HEK293T (cell line): ENCODE measurements around the gene MORC4.

Experiments used
- CTCF ChIA-PET: fragments of 350-600 bp; formaldehyde crosslinking; extraction: SDS; loops from one replicate; lab custom pipeline; 2021; ENCODE audit warnings: antibody characterized with exemption, inconsistent platforms; lab: Yijun Ruan, JAX
- POLR2A ChIA-PET: fragments of 350-600 bp; formaldehyde crosslinking; extraction: SDS; loops from one replicate; lab custom pipeline; 2020; ENCODE audit warnings: antibody characterized with exemption, inconsistent platforms; lab: Yijun Ruan, JAX
- DNase-seq: peaks from one replicate; pipeline ENCODE4 v3.0.0; 2012; ENCODE audit warnings: mixed read lengths; ENCODE audit errors: extremely low spot score
- ARNT ChIP-seq: fragments of 450-650 bp; IDR thresholded peaks from 2 replicates; pipeline ENCODE4 v1.6.1; 2017; ENCODE audit warnings: mild to moderate bottlenecking
- BHLHE40 ChIP-seq: fragments of 450-650 bp; IDR thresholded peaks from 2 replicates; pipeline ENCODE4 v1.6.1; 2016; ENCODE audit warnings: mild to moderate bottlenecking, moderate library complexity, borderline replicate concordance
- CTBP1 ChIP-seq: fragments of 450-650 bp; IDR thresholded peaks from 2 replicates; pipeline ENCODE4 v1.6.1; 2016; ENCODE audit warnings: borderline replicate concordance
- ELF4 ChIP-seq: fragments of 450-650 bp; IDR thresholded peaks from 2 replicates; pipeline ENCODE4 v1.6.1; 2017; ENCODE audit warnings: antibody characterized with exemption
- FOXA1 ChIP-seq: fragments of 450-650 bp; IDR thresholded peaks from 2 replicates; pipeline ENCODE4 v1.6.1; 2016; ENCODE audit warnings: mild to moderate bottlenecking
- FOXK2 ChIP-seq: fragments of 450-650 bp; IDR thresholded peaks from 2 replicates; pipeline ENCODE4 v1.6.1; 2016; ENCODE audit warnings: mild to moderate bottlenecking
- FOXM1 ChIP-seq: fragments of 450-650 bp; IDR thresholded peaks from 2 replicates; pipeline ENCODE4 v1.6.1; 2017; ENCODE audit warnings: mild to moderate bottlenecking, borderline replicate concordance
- HDGF ChIP-seq: fragments of 450-650 bp; IDR thresholded peaks from 2 replicates; pipeline ENCODE4 v1.6.1; 2017; ENCODE audit warnings: antibody characterized with exemption, borderline replicate concordance
- L3MBTL2 ChIP-seq: fragments of 450-650 bp; conservative IDR thresholded peaks from 2 replicates; pipeline ENCODE4 v1.6.1; 2016; ENCODE audit warnings: mild to moderate bottlenecking
- LEF1 ChIP-seq: fragments of 450-650 bp; IDR thresholded peaks from 2 replicates; pipeline ENCODE4 v1.6.1; 2017; ENCODE audit warnings: mild to moderate bottlenecking, borderline replicate concordance
- NFRKB ChIP-seq: fragments of 450-650 bp; IDR thresholded peaks from 2 replicates; pipeline ENCODE4 v1.6.1; 2016; ENCODE audit warnings: mild to moderate bottlenecking, moderate library complexity
- SP1 ChIP-seq: fragments of 450-650 bp; IDR thresholded peaks from 2 replicates; pipeline ENCODE4 v1.6.1; 2017
- SUZ12 ChIP-seq: fragments of 450-650 bp; IDR thresholded peaks from 2 replicates; pipeline ENCODE4 v1.6.1; 2016; ENCODE audit warnings: mild to moderate bottlenecking
- TARDBP ChIP-seq: fragments of 450-650 bp; IDR thresholded peaks from 2 replicates; pipeline ENCODE4 v1.6.1; 2016
- ZNF384 ChIP-seq: fragments of 450-650 bp; IDR thresholded peaks from 2 replicates; pipeline ENCODE4 v1.6.1; 2016
- TF ChIP-seq, protein P1 (sequence below): fragments of 450-650 bp; IDR thresholded peaks from 2 replicates; pipeline ENCODE4 v1.6.1; 2016

Gene MORC4

DNA sequence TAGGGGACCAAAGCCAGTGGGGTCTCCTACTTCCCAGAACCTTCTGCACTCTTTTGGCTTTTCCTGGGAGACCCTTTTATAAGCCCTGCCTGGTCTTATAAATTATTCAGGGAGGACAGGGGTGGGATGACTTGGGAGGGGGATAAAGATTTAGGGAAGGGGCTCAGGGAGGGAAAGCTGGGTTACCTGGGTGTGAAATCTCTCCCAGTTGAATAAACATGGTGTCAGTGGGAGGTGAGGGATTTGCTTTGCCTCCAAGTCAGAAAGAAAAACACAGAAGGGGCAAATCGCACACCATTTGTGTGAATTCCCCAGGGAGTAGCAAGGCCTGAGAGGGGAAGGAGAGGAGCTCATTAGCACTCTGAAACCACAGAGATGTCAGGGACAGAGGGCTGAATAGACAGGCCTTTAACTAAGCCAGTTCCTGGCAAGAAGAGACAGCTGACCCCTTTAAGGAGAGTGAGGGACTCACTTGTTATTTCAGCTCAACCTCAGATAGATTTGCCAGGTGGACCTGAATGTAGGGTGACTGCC, 96.7 kb downstream of the MORC4 start, which contains the start of gene RIPPLY1:
Gene RIPPLY1 (minus strand): TSS at position 51 of the 534 bp plus-strand sequence. CDS start 54 bp downstream, outside the sequence.
- no peak for DNase-seq
- POLR2A ChIA-PET = no interaction called here
- TF ChIP-seq BHLHE40 (no peak), ARNT (no peak), NFRKB (no peak), HDGF (no peak), CTBP1 (no peak), SP1 (no peak), TARDBP (no peak), LEF1 (no peak), L3MBTL2 (no peak), FOXK2 (no peak), FOXM1 (no peak), FOXA1 (no peak), ZNF384 (no peak)
- TF ChIP-seq, protein P1, sequence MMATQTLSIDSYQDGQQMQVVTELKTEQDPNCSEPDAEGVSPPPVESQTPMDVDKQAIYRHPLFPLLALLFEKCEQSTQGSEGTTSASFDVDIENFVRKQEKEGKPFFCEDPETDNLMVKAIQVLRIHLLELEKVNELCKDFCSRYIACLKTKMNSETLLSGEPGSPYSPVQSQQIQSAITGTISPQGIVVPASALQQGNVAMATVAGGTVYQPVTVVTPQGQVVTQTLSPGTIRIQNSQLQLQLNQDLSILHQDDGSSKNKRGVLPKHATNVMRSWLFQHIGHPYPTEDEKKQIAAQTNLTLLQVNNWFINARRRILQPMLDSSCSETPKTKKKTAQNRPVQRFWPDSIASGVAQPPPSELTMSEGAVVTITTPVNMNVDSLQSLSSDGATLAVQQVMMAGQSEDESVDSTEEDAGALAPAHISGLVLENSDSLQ = no peak
- CTCF ChIA-PET = interaction anchor here (4.1 kb wide), 1 partner anchor 9 kb away, joined by 22 read pairs; no protein-coding TSS in a partner anchor

DNA sequence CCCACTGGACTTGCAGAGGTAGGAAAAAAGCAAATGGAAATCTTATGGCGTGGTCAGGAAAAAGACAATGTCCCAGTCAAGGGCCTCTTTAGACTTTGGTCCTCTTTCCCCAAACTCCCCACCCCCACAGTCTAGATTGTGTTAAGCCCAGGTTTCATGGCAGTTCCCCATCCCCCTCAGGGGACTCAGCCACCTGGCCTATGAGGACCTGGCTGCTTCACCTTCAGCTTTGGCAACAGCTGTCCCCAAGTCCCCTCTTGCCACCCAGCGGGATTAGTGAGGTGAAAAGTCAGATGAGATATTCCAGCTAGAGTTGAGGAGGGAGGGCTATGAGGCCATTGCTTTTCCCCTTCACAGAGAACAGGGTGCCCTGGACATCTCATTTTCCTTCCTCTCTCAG, 97.3 kb downstream of the MORC4 start:
- POLR2A ChIA-PET = no interaction called here

DNA sequence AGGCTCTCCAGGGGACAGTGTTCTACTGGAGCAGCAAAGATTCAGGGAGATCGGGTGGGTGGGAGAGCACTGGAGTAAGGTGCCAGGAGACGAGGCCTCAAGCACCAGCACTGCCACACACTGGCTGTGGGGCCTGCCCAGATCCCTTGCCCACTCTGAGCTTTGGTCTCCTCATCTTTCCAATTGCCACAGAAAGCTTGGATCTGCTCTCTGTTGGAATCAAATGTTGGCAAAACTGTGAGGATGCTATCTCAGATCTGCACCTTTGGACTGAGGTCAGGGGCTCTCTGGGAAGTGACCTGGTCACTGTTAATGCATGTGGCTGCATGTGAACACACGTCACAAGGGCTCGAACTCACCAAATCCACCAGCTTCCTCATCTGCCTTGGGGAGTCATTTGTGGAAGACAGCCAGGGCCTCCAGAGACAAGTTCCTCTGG, 98.2 kb downstream of the MORC4 start:
- TF ChIP-seq LEF1 (no peak), FOXA1 (no peak), SP1 (no peak), L3MBTL2 (no peak), FOXK2 (no peak), ZNF384 (no peak), TARDBP (no peak)
- no peak for DNase-seq
- ChIA-PET POLR2A (no interaction called here), CTCF (interaction anchor here (0.8 kb wide), 1 partner anchor 51 kb away, joined by 3 read pairs; no protein-coding TSS in a partner anchor)

More for the DNA sequence above, 97.3 kb downstream of the MORC4 start:
- TF ChIP-seq ARNT (no peak), SP1 (no peak), CTBP1 (no peak)
- TF ChIP-seq, protein P1 = no peak
- CTCF ChIA-PET = interaction anchor here (4.1 kb wide), 1 partner anchor 8 kb away, joined by 22 read pairs; no protein-coding TSS in a partner anchor
- no peak for DNase-seq

DNA sequence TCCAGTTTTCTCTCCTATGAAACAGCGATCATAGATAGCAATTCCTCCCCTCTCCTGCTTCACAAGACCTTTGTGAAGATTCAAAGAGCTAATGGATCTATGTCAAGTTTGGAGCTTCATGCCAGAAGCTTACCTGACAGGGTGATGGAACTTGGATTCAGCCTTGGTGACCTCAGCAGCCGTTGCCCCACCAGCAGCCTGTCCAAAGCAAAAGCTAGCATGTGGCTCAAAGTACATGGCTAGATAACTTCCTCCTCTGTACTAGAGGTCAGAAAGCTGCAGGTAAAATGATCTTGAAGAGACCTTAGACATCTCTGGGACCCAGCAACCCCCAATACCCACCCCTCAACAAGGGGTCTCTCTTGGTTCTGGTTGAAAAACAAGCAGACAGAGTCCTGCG, 98.7 kb downstream of the MORC4 start:
- ChIA-PET POLR2A (no interaction called here), CTCF (interaction anchor here (0.8 kb wide), 1 partner anchor 51 kb away, joined by 3 read pairs; no protein-coding TSS in a partner anchor)
- TF ChIP-seq CTBP1 = no peak
- no peak for TF ChIP-seq BHLHE40
- TF ChIP-seq ELF4 = no peak
- TF ChIP-seq SUZ12 = no peak
- TF ChIP-seq LEF1 = no peak
- TF ChIP-seq HDGF = no peak
- TF ChIP-seq, protein P1 = no peak
- no peak for TF ChIP-seq TARDBP
- TF ChIP-seq SP1 = no peak
- no peak for TF ChIP-seq ZNF384
- no peak for TF ChIP-seq FOXA1
- no peak for TF ChIP-seq NFRKB
- no peak for TF ChIP-seq FOXK2
- no peak for TF ChIP-seq ARNT
- TF ChIP-seq FOXM1 = no peak
- TF ChIP-seq L3MBTL2 = no peak
- DNase-seq = no peak

DNA sequence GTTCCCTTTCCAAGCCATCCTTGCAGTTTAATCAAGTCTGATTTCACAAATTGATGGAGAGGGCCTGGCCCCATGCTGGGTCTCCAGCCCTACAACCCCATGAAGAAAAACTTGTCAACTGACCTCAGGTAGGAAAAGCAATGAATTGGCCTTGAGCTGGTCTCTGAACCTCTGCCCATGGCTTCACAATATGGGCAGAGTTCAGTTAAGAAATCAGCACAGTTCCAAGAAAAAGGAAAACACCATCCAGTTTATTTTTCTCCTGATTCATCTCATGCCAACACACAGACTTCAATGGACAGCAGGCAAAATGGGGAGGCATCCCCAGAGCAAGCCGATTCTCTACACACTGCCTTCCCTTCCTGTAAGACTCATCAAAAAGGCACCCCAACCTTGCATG, 100.2 kb downstream of the MORC4 start:
- ChIA-PET CTCF (no interaction called here), POLR2A (no interaction called here)
- no peak for DNase-seq
- TF ChIP-seq ARNT (no peak), ZNF384 (no peak), CTBP1 (no peak), HDGF (no peak), FOXA1 (no peak), LEF1 (no peak), L3MBTL2 (no peak), ELF4 (no peak), TARDBP (no peak), NFRKB (no peak), BHLHE40 (no peak)

DNA sequence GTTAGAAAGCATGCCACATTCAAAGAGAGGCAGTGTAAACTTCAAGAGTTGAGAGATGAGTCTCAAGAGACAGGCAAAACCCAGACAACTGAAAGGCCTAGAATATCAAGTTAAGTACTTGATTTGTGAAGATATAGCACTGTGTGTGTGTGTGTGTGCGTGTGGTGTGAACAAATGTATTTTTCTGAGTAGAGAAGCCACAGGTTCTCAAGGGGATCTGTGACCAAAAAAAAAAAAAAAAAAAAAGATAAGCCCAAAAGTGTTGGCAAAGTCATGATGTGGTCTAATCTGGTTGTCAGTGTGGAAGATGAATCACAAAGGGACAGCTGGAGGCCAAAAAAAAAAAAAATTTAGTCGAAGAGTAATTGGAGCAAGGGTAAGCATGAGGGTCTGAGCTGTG, 100.7 kb downstream of the MORC4 start:
- DNase-seq = no peak
- CTCF ChIA-PET = interaction anchor here (0.6 to 1.3 kb wide), 3 partner anchors 83 to 271 kb away, joined by 3 read pairs; no protein-coding TSS in a partner anchor
- TF ChIP-seq FOXK2 = no peak
- no peak for TF ChIP-seq ARNT
- TF ChIP-seq L3MBTL2 = no peak
- TF ChIP-seq HDGF = no peak
- no peak for TF ChIP-seq TARDBP
- no peak for TF ChIP-seq NFRKB
- no peak for TF ChIP-seq ZNF384
- TF ChIP-seq, protein P1 = no peak
- TF ChIP-seq SP1 = no peak
- no peak for TF ChIP-seq ELF4
- no peak for TF ChIP-seq CTBP1
- no peak for TF ChIP-seq SUZ12
- no peak for TF ChIP-seq FOXA1
- TF ChIP-seq BHLHE40 = no peak
- no peak for TF ChIP-seq LEF1
- TF ChIP-seq FOXM1 = no peak
- POLR2A ChIA-PET = no interaction called here
